ENCODE measurements around the gene DGLUCY. TPM values are rescaled to one million over a fixed set of nuclear protein-coding genes. Genes with fewer than 3 reads are reported as not detected.

Gene DGLUCY
- total and polyA plus RNA-seq, 2 of the 13 experiments (the other 11 are each of a cell fraction or from before 2014, with no cell fraction given) = 14.8 to 36.3 TPM

DNA sequence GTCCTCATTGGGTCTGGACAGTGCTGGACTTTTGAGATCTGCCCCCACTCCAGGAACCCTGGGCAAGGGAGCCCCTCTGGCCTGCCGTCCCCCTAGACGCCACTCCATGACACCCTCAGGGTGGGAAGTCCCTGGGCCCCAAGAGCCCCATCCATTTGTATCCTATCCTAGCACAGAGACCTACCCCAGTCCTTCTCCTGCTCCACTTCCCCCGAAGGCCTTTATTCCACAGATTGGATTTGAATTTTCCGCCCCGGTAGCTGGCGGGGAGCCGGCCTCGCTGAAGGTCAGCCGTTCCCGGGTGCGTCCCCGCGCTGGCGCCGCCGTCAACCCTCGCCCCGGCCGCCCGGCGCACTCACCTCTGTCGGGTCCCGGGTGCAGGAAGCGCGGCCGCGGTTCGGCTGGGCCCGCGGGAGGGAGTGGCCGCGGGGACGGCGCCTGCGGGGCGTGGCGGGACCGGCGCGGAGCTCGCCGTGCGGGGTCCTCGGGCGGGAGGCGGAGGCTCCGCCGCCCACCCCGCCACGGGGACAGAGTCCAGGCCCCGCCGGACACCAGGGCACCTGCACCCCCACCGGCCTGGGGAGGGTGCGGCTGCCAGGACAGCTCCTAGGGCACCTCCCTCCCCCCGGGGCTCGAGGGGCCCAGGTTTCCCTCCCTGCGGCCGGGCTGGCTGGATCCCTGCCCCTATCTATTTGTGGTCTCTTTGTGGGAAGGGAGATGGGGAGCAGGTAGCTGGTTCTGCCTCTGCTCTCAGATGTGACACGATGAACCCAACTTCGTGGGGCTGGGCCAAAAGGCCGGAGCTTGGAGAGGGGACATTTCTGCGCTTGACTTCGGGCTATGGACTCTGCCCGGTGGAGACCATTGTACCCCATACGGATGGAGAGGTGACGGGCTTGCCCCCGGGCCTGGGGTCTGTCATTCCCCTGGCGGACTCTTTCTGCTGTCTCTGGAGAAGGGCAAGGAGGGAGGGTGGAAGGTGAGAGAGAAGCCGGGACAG is 150.6 kb downstream of the DGLUCY start (continued):
- TF ChIP-seq, protein P1, sequence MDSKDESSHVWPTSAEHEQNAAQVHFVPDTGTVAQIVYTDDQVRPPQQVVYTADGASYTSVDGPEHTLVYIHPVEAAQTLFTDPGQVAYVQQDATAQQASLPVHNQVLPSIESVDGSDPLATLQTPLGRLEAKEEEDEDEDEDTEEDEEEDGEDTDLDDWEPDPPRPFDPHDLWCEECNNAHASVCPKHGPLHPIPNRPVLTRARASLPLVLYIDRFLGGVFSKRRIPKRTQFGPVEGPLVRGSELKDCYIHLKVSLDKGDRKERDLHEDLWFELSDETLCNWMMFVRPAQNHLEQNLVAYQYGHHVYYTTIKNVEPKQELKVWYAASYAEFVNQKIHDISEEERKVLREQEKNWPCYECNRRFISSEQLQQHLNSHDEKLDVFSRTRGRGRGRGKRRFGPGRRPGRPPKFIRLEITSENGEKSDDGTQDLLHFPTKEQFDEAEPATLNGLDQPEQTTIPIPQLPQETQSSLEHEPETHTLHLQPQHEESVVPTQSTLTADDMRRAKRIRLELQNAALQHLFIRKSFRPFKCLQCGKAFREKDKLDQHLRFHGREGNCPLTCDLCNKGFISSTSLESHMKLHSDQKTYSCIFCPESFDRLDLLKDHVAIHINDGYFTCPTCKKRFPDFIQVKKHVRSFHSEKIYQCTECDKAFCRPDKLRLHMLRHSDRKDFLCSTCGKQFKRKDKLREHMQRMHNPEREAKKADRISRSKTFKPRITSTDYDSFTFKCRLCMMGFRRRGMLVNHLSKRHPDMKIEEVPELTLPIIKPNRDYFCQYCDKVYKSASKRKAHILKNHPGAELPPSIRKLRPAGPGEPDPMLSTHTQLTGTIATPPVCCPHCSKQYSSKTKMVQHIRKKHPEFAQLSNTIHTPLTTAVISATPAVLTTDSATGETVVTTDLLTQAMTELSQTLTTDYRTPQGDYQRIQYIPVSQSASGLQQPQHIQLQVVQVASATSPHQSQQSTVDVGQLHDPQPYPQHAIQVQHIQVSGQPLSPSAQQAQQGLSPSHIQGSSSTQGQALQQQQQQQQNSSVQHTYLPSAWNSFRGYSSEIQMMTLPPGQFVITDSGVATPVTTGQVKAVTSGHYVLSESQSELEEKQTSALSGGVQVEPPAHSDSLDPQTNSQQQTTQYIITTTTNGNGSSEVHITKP (CRISPR knock-in tag; IDR thresholded peaks at IDR 0.05; ENCODE audit: low read depth) = no peak
- TF ChIP-seq RARA (CRISPR knock-in tag; IDR thresholded peaks at IDR 0.05) (no peak), ZNF496 (CRISPR knock-in tag; IDR thresholded peaks at IDR 0.05; ENCODE audit: insufficient replicate concordance) (no peak), ELF1 (CRISPR knock-in tag; IDR thresholded peaks at IDR 0.05) (no peak), TOPORS (CRISPR knock-in tag; IDR thresholded peaks at IDR 0.05) (no peak), ARID2 (CRISPR knock-in tag; IDR thresholded peaks at IDR 0.05; ENCODE audit: borderline replicate concordance) (no peak), TBX2 (CRISPR knock-in tag; IDR thresholded peaks at IDR 0.05; ENCODE audit: borderline replicate concordance) (0 out of 2 replicates have a peak, but pooled peaks have one; percentile 19), XRCC5 (optimal IDR thresholded peaks at IDR 0.05; ENCODE audit: low read length) (no peak), GATA4 (IDR thresholded peaks at IDR 0.05; ENCODE audit: borderline replicate concordance, low read depth) (no peak), ZNF44 (CRISPR knock-in tag; IDR thresholded peaks at IDR 0.05) (no peak), POGZ (CRISPR knock-in tag; IDR thresholded peaks at IDR 0.05) (no peak), YEATS2 (CRISPR knock-in tag; IDR thresholded peaks at IDR 0.05; ENCODE audit: borderline replicate concordance) (no peak)
- TF ChIP-seq, protein P2, sequence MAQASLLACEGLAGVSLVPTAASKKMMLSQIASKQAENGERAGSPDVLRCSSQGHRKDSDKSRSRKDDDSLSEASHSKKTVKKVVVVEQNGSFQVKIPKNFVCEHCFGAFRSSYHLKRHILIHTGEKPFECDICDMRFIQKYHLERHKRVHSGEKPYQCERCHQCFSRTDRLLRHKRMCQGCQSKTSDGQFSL (CRISPR knock-in tag; IDR thresholded peaks at IDR 0.05) = 0 out of 2 replicates have a peak, but pooled peaks have one; percentile 35
- TF ChIP-seq, protein P3, sequence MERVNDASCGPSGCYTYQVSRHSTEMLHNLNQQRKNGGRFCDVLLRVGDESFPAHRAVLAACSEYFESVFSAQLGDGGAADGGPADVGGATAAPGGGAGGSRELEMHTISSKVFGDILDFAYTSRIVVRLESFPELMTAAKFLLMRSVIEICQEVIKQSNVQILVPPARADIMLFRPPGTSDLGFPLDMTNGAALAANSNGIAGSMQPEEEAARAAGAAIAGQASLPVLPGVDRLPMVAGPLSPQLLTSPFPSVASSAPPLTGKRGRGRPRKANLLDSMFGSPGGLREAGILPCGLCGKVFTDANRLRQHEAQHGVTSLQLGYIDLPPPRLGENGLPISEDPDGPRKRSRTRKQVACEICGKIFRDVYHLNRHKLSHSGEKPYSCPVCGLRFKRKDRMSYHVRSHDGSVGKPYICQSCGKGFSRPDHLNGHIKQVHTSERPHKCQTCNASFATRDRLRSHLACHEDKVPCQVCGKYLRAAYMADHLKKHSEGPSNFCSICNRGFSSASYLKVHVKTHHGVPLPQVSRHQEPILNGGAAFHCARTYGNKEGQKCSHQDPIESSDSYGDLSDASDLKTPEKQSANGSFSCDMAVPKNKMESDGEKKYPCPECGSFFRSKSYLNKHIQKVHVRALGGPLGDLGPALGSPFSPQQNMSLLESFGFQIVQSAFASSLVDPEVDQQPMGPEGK (CRISPR knock-in tag; IDR thresholded peaks at IDR 0.05) = peak; percentile 66
- TF ChIP-seq, protein P4, sequence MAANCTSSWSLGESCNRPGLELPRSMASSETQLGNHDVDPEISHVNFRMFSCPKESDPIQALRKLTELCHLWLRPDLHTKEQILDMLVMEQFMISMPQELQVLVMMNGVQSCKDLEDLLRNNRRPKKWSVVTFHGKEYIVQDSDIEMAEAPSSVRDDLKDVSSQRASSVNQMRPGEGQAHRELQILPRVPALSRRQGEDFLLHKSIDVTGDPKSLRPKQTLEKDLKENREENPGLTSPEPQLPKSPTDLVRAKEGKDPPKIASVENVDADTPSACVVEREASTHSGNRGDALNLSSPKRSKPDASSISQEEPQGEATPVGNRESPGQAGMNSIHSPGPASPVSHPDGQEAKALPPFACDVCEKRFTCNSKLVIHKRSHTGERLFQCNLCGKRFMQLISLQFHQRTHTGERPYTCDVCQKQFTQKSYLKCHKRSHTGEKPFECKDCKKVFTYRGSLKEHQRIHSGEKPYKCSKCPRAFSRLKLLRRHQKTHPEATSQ (CRISPR knock-in tag; IDR thresholded peaks at IDR 0.05; ENCODE audit: borderline replicate concordance) = no peak
- TF ChIP-seq, protein P5, sequence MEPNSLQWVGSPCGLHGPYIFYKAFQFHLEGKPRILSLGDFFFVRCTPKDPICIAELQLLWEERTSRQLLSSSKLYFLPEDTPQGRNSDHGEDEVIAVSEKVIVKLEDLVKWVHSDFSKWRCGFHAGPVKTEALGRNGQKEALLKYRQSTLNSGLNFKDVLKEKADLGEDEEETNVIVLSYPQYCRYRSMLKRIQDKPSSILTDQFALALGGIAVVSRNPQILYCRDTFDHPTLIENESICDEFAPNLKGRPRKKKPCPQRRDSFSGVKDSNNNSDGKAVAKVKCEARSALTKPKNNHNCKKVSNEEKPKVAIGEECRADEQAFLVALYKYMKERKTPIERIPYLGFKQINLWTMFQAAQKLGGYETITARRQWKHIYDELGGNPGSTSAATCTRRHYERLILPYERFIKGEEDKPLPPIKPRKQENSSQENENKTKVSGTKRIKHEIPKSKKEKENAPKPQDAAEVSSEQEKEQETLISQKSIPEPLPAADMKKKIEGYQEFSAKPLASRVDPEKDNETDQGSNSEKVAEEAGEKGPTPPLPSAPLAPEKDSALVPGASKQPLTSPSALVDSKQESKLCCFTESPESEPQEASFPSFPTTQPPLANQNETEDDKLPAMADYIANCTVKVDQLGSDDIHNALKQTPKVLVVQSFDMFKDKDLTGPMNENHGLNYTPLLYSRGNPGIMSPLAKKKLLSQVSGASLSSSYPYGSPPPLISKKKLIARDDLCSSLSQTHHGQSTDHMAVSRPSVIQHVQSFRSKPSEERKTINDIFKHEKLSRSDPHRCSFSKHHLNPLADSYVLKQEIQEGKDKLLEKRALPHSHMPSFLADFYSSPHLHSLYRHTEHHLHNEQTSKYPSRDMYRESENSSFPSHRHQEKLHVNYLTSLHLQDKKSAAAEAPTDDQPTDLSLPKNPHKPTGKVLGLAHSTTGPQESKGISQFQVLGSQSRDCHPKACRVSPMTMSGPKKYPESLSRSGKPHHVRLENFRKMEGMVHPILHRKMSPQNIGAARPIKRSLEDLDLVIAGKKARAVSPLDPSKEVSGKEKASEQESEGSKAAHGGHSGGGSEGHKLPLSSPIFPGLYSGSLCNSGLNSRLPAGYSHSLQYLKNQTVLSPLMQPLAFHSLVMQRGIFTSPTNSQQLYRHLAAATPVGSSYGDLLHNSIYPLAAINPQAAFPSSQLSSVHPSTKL (CRISPR knock-in tag; IDR thresholded peaks at IDR 0.05) = no peak

Data from HepG2 (cell line).